ENCODE measurements around the gene ZNG1C.
"Not testable (repeated sequence)": the region's sequence is repeated elsewhere in the genome, so short reads cannot be mapped to it uniquely, and the experiment has no call there.

GRCh38 chr9:68323749-68324148 is 82.0 kb downstream of the ZNG1C start:
- not testable (repeated sequence) for TF ChIP-seq EZH2 (IDR thresholded peaks at IDR 0.05; ENCODE audit: low read length, unreplicated experiment); CTCF (conservative IDR thresholded peaks at IDR 0.05; ENCODE audit: low read depth, low read length)

All from PC-3 (cell line).